Caco-2 (cell line): Measurements from ENCODE around the gene SIK3. TPM values are rescaled to one million over a fixed set of nuclear protein-coding genes. Genes with fewer than 3 reads are reported as not detected.

Source experiments
- BruUV-seq: library from RNA; stranded (reverse); fragments of 400-500 nt; replicated peaks from 2 replicates; lab custom pipeline; 2021; lab: Mats Ljungman, UMichigan
- CTCF ChIA-PET: fragments of 300-600 bp; sonication (Branson Sonifier 250); formaldehyde crosslinking; loops from one replicate; lab custom pipeline; 2022; ENCODE audit warnings: antibody characterized with exemption; lab: Charles Lee
- POLR2A ChIA-PET: fragments of 300-600 bp; sonication (Branson Sonifier 250); formaldehyde crosslinking; loops from one replicate; lab custom pipeline; 2022; ENCODE audit warnings: antibody characterized with exemption; lab: Charles Lee
- DNase-seq, 2 experiments: peaks; one replicate each; pipeline versions ENCODE4 v3.0.0 to v3.0.0-alpha.2; 2020 to 2022
- H3K27me3 ChIP-seq: replicated peaks from 2 replicates; pipeline ENCODE4 v1.6.0; 2011; ENCODE audit warnings: low read length; ENCODE audit not compliant: control insufficient read depth, insufficient read depth
- H3K36me3 ChIP-seq: 2 replicates; pipeline ENCODE4 v1.5.1; 2011; ENCODE audit warnings: low read length; ENCODE audit not compliant: control insufficient read depth, insufficient read depth
- H3K4me1 ChIP-seq: fragments of 250-450 bp; sonication (Bioruptor Pico); 2 replicates; pipeline ENCODE4 v1.5.1; 2020; ENCODE audit warnings: mild to moderate bottlenecking
- H3K4me3 ChIP-seq: 2 replicates; pipeline ENCODE4 v1.5.1; 2011; ENCODE audit warnings: low read depth, mild to moderate bottlenecking, control low read depth, low read length
- H3K9me3 ChIP-seq: fragments of 250-450 bp; sonication (Bioruptor Pico); 2 replicates; pipeline ENCODE4 v1.5.1; 2020; ENCODE audit warnings: mild to moderate bottlenecking, moderate library complexity
- H3K27ac Mint-ChIP-seq: one replicate; pipeline ENCODE4 v1.8.0; 2022; ENCODE audit warnings: mixed read lengths; ENCODE audit not compliant: unreplicated experiment
- H3K27me3 Mint-ChIP-seq: one replicate; pipeline ENCODE4 v1.8.0; 2022; ENCODE audit warnings: mixed read lengths; ENCODE audit not compliant: insufficient read depth, unreplicated experiment
- H3K36me3 Mint-ChIP-seq: one replicate; pipeline ENCODE4 v1.8.0; 2022; ENCODE audit warnings: mild to moderate bottlenecking, mixed read lengths; ENCODE audit not compliant: insufficient read depth, unreplicated experiment
- H3K4me1 Mint-ChIP-seq: one replicate; pipeline ENCODE4 v1.8.0; 2022; ENCODE audit warnings: low read depth, mixed read lengths; ENCODE audit not compliant: unreplicated experiment
- H3K4me3 Mint-ChIP-seq: one replicate; pipeline ENCODE4 v1.8.0; 2022; ENCODE audit warnings: mild to moderate bottlenecking, moderate library complexity, mixed read lengths; ENCODE audit not compliant: unreplicated experiment
- H3K9me3 Mint-ChIP-seq: one replicate; pipeline ENCODE4 v1.8.0; 2022; ENCODE audit warnings: mixed read lengths; ENCODE audit not compliant: unreplicated experiment
- CTCF ChIP-seq, 2 experiments: fragments of 200-600 bp in 1 of 2; IDR thresholded peaks; 1 replicate in 1 of 2; 2 replicates in 1 of 2; pipeline versions ENCODE4 v1.5.1 to v1.8.0; 2011 to 2022; ENCODE audit warnings: antibody characterized with exemption in 1 of 2, control low read depth in 1 of 2, inconsistent platforms in 1 of 2, low read depth in 1 of 2, low read length in 1 of 2, mild to moderate bottlenecking in 1 of 2, moderate library complexity in 1 of 2; ENCODE audit not compliant: insufficient read depth in 1 of 2, severe bottlenecking in 1 of 2, unreplicated experiment in 1 of 2
- intact Hi-C: fragments of 100-400 bp; cut with micrococcal nuclease; formaldehyde crosslinking; loops from one replicate; pipeline ENCODE4 v1.10.0; 2022; ENCODE audit not compliant: unreplicated experiment
- total RNA-seq: library from RNA; stranded (reverse); gene quantifications from 2 replicates; pipeline ENCODE4 v1.2.3, GENCODE V29; 2022

Gene SIK3
- total RNA-seq, 1 experiment from 2014 or later = 65.7 TPM

- intact Hi-C loops = no loop called here
- POLR2A ChIA-PET = no interaction called here
- H3K9me3 ChIP-seq = no peaks in the 10 kb centered on the region
Observed at GRCh38 chr11:116955949-116956348, 142.3 kb downstream of the SIK3 start.

GRCh38 chr11:116955548-116955947, 142.7 kb downstream of the SIK3 start:
- Histone ChIP-seq H3K27me3 (no peaks in the 10 kb centered on the region), H3K36me3 (no peaks in the 10 kb centered on the region), H3K4me3 (no peak overlapping the region), H3K9me3 (no peaks in the 10 kb centered on the region), H3K4me1 (peaks cover 9% of the 10 kb centered on the region)
- BruUV-seq = no TSS peak
- no peak overlapping the region for H3K27ac Mint-ChIP-seq
- H3K9me3 Mint-ChIP-seq = no peaks in the 10 kb centered on the region
- no peak overlapping the region for H3K4me3 Mint-ChIP-seq
- TF ChIP-seq CTCF (IDR thresholded peaks at IDR 0.05; ENCODE audit: insufficient read depth in 1 of 2, low read depth in 1 of 2, low read length in 1 of 2, severe bottlenecking in 1 of 2, unreplicated experiment in 1 of 2) = no peak
- ChIA-PET CTCF (no interaction called here), POLR2A (no interaction called here)
- DNase-seq = no peak
- peaks cover 23% of the 10 kb centered on the region for H3K36me3 Mint-ChIP-seq
- peaks cover 17% of the 10 kb centered on the region for H3K4me1 Mint-ChIP-seq
- no peaks in the 10 kb centered on the region for H3K27me3 Mint-ChIP-seq
- intact Hi-C loops = no loop called here

More at GRCh38 chr11:116955949-116956348, 142.3 kb downstream of the SIK3 start:
- Mint-ChIP-seq H3K9me3 (no peaks in the 10 kb centered on the region), H3K27me3 (no peaks in the 10 kb centered on the region), H3K4me3 (no peak overlapping the region), H3K36me3 (peaks cover 19% of the 10 kb centered on the region), H3K4me1 (peaks cover 20% of the 10 kb centered on the region), H3K27ac (no peak overlapping the region)
- DNase-seq = no peak
- Histone ChIP-seq H3K4me3 (no peak overlapping the region), H3K27me3 (no peaks in the 10 kb centered on the region), H3K36me3 (no peaks in the 10 kb centered on the region), H3K4me1 (peaks cover 9% of the 10 kb centered on the region)
- no TSS peak for BruUV-seq
- no peak for TF ChIP-seq CTCF (IDR thresholded peaks at IDR 0.05; ENCODE audit: insufficient read depth in 1 of 2, low read depth in 1 of 2, low read length in 1 of 2, severe bottlenecking in 1 of 2, unreplicated experiment in 1 of 2)
- CTCF ChIA-PET = no interaction called here

- Mint-ChIP-seq H3K4me1 (peaks cover 17% of the 10 kb centered on the region), H3K36me3 (peaks cover 16% of the 10 kb centered on the region), H3K27me3 (no peaks in the 10 kb centered on the region), H3K27ac (no peak overlapping the region), H3K4me3 (no peak overlapping the region), H3K9me3 (no peaks in the 10 kb centered on the region)
- no TSS peak for BruUV-seq
- intact Hi-C loops = no loop called here
- no peaks in the 10 kb centered on the region for H3K9me3 ChIP-seq
- 0 out of 2 replicates have a peak, but pooled peaks cover 2% of the 10 kb centered on the region for H3K36me3 ChIP-seq
- no peaks in the 10 kb centered on the region for H3K27me3 ChIP-seq
- no peak for DNase-seq
- ChIA-PET POLR2A (no interaction called here), CTCF (no interaction called here)
- no peak overlapping the region for H3K4me3 ChIP-seq
- peaks cover 9% of the 10 kb centered on the region for H3K4me1 ChIP-seq
- TF ChIP-seq CTCF (IDR thresholded peaks at IDR 0.05; ENCODE audit: insufficient read depth in 1 of 2, low read depth in 1 of 2, low read length in 1 of 2, severe bottlenecking in 1 of 2, unreplicated experiment in 1 of 2) = no peak
Observed at GRCh38 chr11:116953530-116954285, 144.5 kb downstream of the SIK3 start.
